HepG2 (cell line): ENCODE results near the gene OS9. TPM values are rescaled to one million over a fixed set of nuclear protein-coding genes. Genes with fewer than 3 reads are reported as not detected.

ENCODE experiments used
- ARHGAP35 ChIP-seq: sonication (generic); formaldehyde crosslinking; IDR thresholded peaks from 2 replicates; pipeline ENCODE4 v1.9.0; 2022; ENCODE audit warnings: mild to moderate bottlenecking, inconsistent platforms, moderate library complexity, missing genetic modification reagents, borderline replicate concordance
- ASH2L ChIP-seq: fragments of 300-600, 200-600 bp; sonication (generic); IDR thresholded peaks from 2 replicates; pipeline ENCODE4 v1.7.0; 2017; ENCODE audit warnings: low read depth, mild to moderate bottlenecking, moderate library complexity, mixed read lengths, low read length; ENCODE audit not compliant: insufficient read length
- ATM ChIP-seq: fragments of 450-650 bp; IDR thresholded peaks from 2 replicates; pipeline ENCODE4 v1.7.1; 2017; ENCODE audit warnings: mild to moderate bottlenecking, borderline replicate concordance
- CENPX ChIP-seq: sonication (generic); formaldehyde crosslinking; IDR thresholded peaks from 2 replicates; pipeline ENCODE4 v1.9.0; 2021; ENCODE audit warnings: mild to moderate bottlenecking, missing genetic modification reagents, moderate library complexity
- FOXC1 ChIP-seq: sonication (generic); formaldehyde crosslinking; IDR thresholded peaks from 2 replicates; pipeline ENCODE4 v1.8.0; 2022; ENCODE audit warnings: mild to moderate bottlenecking, missing genetic modification reagents, borderline replicate concordance
- LRRFIP1 ChIP-seq: sonication (generic); formaldehyde crosslinking; conservative IDR thresholded peaks from 2 replicates; pipeline ENCODE4 v1.4.0; 2020; ENCODE audit warnings: missing genetic modification reagents
- MAFG ChIP-seq: sonication (generic); formaldehyde crosslinking; IDR thresholded peaks from 2 replicates; pipeline ENCODE4 v1.5.1; 2020; ENCODE audit warnings: mild to moderate bottlenecking, missing genetic modification reagents
- MED8 ChIP-seq: sonication (generic); formaldehyde crosslinking; IDR thresholded peaks from 2 replicates; pipeline ENCODE4 v1.8.1; 2023; ENCODE audit warnings: mild to moderate bottlenecking, missing genetic modification reagents; ENCODE audit not compliant: insufficient replicate concordance
- NFE2L2 ChIP-seq: fragments of 150-350 bp; IDR thresholded peaks from 2 replicates; pipeline ENCODE4 v1.6.1; 2014; ENCODE audit warnings: low read length
- PHB2 ChIP-seq: fragments of 450-650 bp; IDR thresholded peaks from 2 replicates; pipeline ENCODE4 v1.6.1; 2018; ENCODE audit not compliant: partially characterized antibody
- RFX1 ChIP-seq: fragments of 450-650 bp; IDR thresholded peaks from 2 replicates; pipeline ENCODE4 v1.6.1; 2017
- SIX1 ChIP-seq: sonication (generic); formaldehyde crosslinking; IDR thresholded peaks from 2 replicates; pipeline ENCODE4 v1.4.0; 2020; ENCODE audit warnings: missing genetic modification reagents, borderline replicate concordance
- SP140L ChIP-seq: sonication (generic); formaldehyde crosslinking; IDR thresholded peaks from 2 replicates; pipeline ENCODE4 v1.4.0; 2020; ENCODE audit warnings: missing genetic modification reagents, borderline replicate concordance
- TBL1XR1 ChIP-seq: fragments of 150-350 bp; IDR thresholded peaks from 2 replicates; pipeline ENCODE4 v1.6.1; 2014; ENCODE audit warnings: borderline replicate concordance, low read length; ENCODE audit not compliant: partially characterized antibody
- ZC3H4 ChIP-seq: sonication (generic); formaldehyde crosslinking; IDR thresholded peaks from 2 replicates; pipeline ENCODE4 v1.4.0; 2020; ENCODE audit warnings: missing genetic modification reagents, borderline replicate concordance
- ZNF17 ChIP-seq: sonication (generic); formaldehyde crosslinking; IDR thresholded peaks from 2 replicates; pipeline ENCODE4 v1.5.0; 2020; ENCODE audit warnings: mild to moderate bottlenecking, missing genetic modification reagents
- ZNF225 ChIP-seq: sonication (generic); formaldehyde crosslinking; IDR thresholded peaks from 2 replicates; pipeline ENCODE4 v1.4.0; 2020; ENCODE audit warnings: mild to moderate bottlenecking, missing genetic modification reagents
- ZNF572 ChIP-seq: sonication (generic); formaldehyde crosslinking; IDR thresholded peaks from 2 replicates; pipeline ENCODE4 v1.5.1; 2020; ENCODE audit warnings: mild to moderate bottlenecking, missing genetic modification reagents
- polyA plus RNA-seq, 8 experiments: library from polyadenylated mRNA; depleted of rRNA in 3 of 8; stranded (reverse) in 7 of 8; unstranded in 1 of 8; fragments of >200 nt; fragmentation: Illumina TruSeq in 4 of 8; extraction: Trizol in 4 of 8; gene quantifications; 2 replicates each; pipeline versions ENCODE4 v1.2.1 to v1.2.3, GENCODE V29; 2011 to 2016; ENCODE audit warnings: low read depth in 4 of 8, missing spikeins in 1 of 8, mixed read lengths in 1 of 8; ENCODE audit not compliant: insufficient read depth in 1 of 8
- total RNA-seq, 5 experiments: library from RNA; depleted of rRNA; stranded (reverse); fragments of >200 nt; fragmentation: Illumina TruSeq; extraction: Trizol; gene quantifications; 2 replicates each; pipeline ENCODE4 v1.2.3, GENCODE V29; 2016; ENCODE audit warnings: low read depth in 1 of 5
- TF ChIP-seq, protein P1 (sequence below): sonication (generic); formaldehyde crosslinking; IDR thresholded peaks from 2 replicates; pipeline ENCODE4 v1.5.1; 2020; ENCODE audit warnings: missing genetic modification reagents, mild to moderate bottlenecking, borderline replicate concordance
- TF ChIP-seq, protein P2 (sequence below): sonication (generic); formaldehyde crosslinking; IDR thresholded peaks from 2 replicates; pipeline ENCODE4 v1.4.0; 2020; ENCODE audit warnings: missing genetic modification reagents
- TF ChIP-seq, protein P3 (sequence below): IDR thresholded peaks from 2 replicates; pipeline ENCODE4 v1.6.1; 2016; ENCODE audit warnings: missing genetic modification reagents, missing compliant biosample characterization

OS9 gene
- total and polyA plus RNA-seq, 2 of the 13 experiments (the other 11 are each of a cell fraction or from before 2014, with no cell fraction given) = 156 to 206 TPM

DNA sequence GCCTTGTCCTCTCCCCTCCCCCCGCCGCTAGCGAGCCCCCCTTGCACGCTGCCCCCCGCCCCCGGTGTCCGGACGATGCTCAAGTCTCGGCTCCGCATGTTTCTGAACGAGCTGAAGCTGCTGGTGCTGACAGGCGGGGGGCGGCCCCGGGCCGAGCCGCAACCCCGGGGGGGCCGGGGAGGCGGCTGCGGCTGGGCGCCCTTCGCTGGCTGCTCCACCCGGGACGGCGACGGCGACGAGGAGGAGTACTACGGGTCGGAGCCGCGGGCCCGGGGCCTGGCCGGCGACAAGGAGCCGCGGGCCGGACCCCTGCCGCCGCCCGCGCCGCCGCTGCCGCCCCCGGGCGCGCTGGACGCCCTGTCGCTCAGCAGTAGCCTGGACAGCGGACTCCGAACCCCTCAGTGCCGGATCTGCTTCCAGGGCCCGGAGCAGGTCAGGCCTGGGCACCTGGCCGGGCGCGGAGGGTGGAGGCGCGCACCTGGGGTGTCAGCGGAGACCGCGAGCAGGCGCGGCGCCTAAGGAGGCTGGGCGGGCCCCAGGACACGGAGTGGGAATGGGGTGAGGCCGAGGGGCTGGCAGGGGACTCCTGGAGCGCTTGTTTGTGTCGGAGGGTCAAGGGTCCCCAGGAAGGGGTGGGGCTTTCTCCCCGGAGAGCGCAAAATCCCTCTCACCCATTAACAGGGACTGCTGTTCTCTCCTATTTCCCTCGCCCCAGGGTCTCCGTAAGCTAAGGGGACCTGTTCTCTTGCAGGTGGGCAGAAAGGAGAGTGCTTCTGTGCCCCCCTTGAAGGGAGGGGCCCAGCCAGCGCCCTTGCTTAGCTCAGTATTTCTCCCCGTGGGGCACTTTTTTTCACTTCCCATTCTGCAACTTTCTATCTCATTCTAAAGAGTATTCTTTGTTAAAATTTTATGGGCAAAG, 61.8 kb downstream of the OS9 start (continued):
- TF ChIP-seq MED8 (CRISPR knock-in tag) (no peak), ZNF572 (CRISPR knock-in tag) (no peak; the same call in 1 of the 2 replicates), ASH2L (no peak), ZNF225 (CRISPR knock-in tag) (no peak), NFE2L2 (no peak), MAFG (CRISPR knock-in tag) (no peak), TBL1XR1 (no peak), CENPX (no peak), ATM (no peak), SP140L (CRISPR knock-in tag) (no peak), RFX1 (no peak), FOXC1 (CRISPR knock-in tag) (no peak), ARHGAP35 (CRISPR knock-in tag) (no peak; the same call in 1 of the 2 replicates), SIX1 (CRISPR knock-in tag) (no peak), ZC3H4 (no peak), PHB2 (no peak), LRRFIP1 (no peak), ZNF17 (CRISPR knock-in tag) (no peak)
- TF ChIP-seq, protein P1, sequence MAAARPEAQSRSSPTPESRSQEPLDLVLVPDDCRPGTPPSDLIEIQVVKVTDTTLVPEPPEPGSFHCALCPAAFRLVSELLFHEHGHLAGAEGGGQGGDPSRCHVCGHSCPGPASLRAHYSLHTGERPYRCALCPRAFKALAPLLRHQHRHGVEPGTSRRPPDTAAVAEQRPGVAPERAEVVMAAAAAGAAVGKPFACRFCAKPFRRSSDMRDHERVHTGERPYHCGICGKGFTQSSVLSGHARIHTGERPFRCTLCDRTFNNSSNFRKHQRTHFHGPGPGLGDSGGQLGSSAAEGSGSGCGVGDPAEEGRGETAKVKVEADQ = no peak
- TF ChIP-seq, protein P2, sequence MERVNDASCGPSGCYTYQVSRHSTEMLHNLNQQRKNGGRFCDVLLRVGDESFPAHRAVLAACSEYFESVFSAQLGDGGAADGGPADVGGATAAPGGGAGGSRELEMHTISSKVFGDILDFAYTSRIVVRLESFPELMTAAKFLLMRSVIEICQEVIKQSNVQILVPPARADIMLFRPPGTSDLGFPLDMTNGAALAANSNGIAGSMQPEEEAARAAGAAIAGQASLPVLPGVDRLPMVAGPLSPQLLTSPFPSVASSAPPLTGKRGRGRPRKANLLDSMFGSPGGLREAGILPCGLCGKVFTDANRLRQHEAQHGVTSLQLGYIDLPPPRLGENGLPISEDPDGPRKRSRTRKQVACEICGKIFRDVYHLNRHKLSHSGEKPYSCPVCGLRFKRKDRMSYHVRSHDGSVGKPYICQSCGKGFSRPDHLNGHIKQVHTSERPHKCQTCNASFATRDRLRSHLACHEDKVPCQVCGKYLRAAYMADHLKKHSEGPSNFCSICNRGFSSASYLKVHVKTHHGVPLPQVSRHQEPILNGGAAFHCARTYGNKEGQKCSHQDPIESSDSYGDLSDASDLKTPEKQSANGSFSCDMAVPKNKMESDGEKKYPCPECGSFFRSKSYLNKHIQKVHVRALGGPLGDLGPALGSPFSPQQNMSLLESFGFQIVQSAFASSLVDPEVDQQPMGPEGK = peak; percentile 62; the same call in 1 of the 2 replicates
- TF ChIP-seq, protein P3, sequence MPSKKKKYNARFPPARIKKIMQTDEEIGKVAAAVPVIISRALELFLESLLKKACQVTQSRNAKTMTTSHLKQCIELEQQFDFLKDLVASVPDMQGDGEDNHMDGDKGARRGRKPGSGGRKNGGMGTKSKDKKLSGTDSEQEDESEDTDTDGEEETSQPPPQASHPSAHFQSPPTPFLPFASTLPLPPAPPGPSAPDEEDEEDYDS = peak; percentile 63
